ENCODE measurements around the gene BRAP. TPM values are rescaled to one million over a fixed set of nuclear protein-coding genes. Genes with fewer than 3 reads are reported as not detected.
"Not testable (repeated sequence)": the region's sequence is repeated elsewhere in the genome, so short reads cannot be mapped to it uniquely, and the experiment has no call there.

BRAP gene
- total RNA-seq = 28.7 TPM

- peak; percentile 90 for DNase-seq
Observed at GRCh38 chr12:111685811-111686573, at the start of gene BRAP, which contains the start of gene ACAD10. TSS of gene BRAP (minus strand) at chr12:111685956. CDS start at chr12:111685792, 164 bp downstream. TSS of gene ACAD10 (plus strand) at chr12:111686053. CDS start at chr12:111692710, 6,657 bp downstream.

GRCh38 chr12:111733340-111733915 lies 47.7 kb upstream of the BRAP start:
- no peak for DNase-seq

- DNase-seq = no peak
Observed at GRCh38 chr12:111732786-111733185, 47.0 kb upstream of the BRAP start.

- no peak for DNase-seq
Observed at GRCh38 chr12:111730420-111730819, 44.7 kb upstream of the BRAP start.

GRCh38 chr12:111728795-111729194 lies 43.0 kb upstream of the BRAP start:
- DNase-seq = no peak

- DNase-seq = not testable (repeated sequence)
Observed at GRCh38 chr12:111723646-111724360, 38.0 kb upstream of the BRAP start.

- DNase-seq = no peak
Observed at GRCh38 chr12:111720457-111720856, 34.7 kb upstream of the BRAP start.

- not testable (repeated sequence) for DNase-seq
Observed at GRCh38 chr12:111719316-111719715, 33.6 kb upstream of the BRAP start.

GRCh38 chr12:111715279-111715678 lies 29.5 kb upstream of the BRAP start:
- peak; percentile 1 for DNase-seq

GRCh38 chr12:111706145-111706544 lies 20.4 kb upstream of the BRAP start:
- no peak for DNase-seq

GRCh38 chr12:111705672-111706071 lies 19.9 kb upstream of the BRAP start:
- no peak for DNase-seq

GRCh38 chr12:111699962-111700361 lies 14.2 kb upstream of the BRAP start:
- DNase-seq = no peak

GRCh38 chr12:111693818-111694217 lies 8.1 kb upstream of the BRAP start:
- no peak for DNase-seq

GRCh38 chr12:111692575-111693210 lies 6.9 kb upstream of the BRAP start:
- no peak for DNase-seq

GRCh38 chr12:111691262-111691661 lies 5.5 kb upstream of the BRAP start:
- no peak for DNase-seq

GRCh38 chr12:111687952-111688351 lies 2.2 kb upstream of the BRAP start:
- DNase-seq = no peak

GRCh38 chr12:111687255-111687654 lies 1.5 kb upstream of the BRAP start:
- DNase-seq = no peak

GRCh38 chr12:111686574-111687105 lies 884 bp upstream of the BRAP start:
- DNase-seq = no peak

GRCh38 chr12:111685322-111685810 lies 390 bp downstream of the BRAP start:
- no peak for DNase-seq

- not testable (repeated sequence) for DNase-seq
Observed at GRCh38 chr12:111684485-111685198, 1.1 kb downstream of the BRAP start.

- no peak for DNase-seq
Observed at GRCh38 chr12:111677186-111677585, 8.6 kb downstream of the BRAP start.

- no peak for DNase-seq
Observed at GRCh38 chr12:111673503-111673902, 12.3 kb downstream of the BRAP start.

All from occipital lobe (tissue), 2 donors.